Measurements from ENCODE around the gene JAGN1. TPM values are rescaled to one million over a fixed set of nuclear protein-coding genes. Genes with fewer than 3 reads are reported as not detected.
A peak's percentile ranks its signal among the peaks of the same experiment; 100 is the strongest.

JAGN1 gene
- total and polyA plus RNA-seq, 9 of the 15 experiments (the other 6 are each of a cell fraction or from before 2014, with no cell fraction given), result 31.6 to 77.8 (median 40.3) TPM

- Histone ChIP-seq H3K4me1 (replicated peaks in 1 of 2; ENCODE audit: control insufficient read depth in 2 of 2, insufficient read depth in 2 of 2, low read length in 2 of 2) (peaks cover 0 to 21% of the 10 kb centered on the region in 2 experiments; a peak in 3 of 5 replicates), H3K9me3 (replicated peaks; ENCODE audit: control insufficient read depth, insufficient read depth, low read depth, low read length) (no peaks in the 10 kb centered on the region), H3K4me2 (ENCODE audit: insufficient read depth, low read length) (no peak overlapping the region), H3K9me1 (ENCODE audit: control insufficient read depth, insufficient read depth, low read length) (no peaks in the 10 kb centered on the region), H3K36me3 (ENCODE audit: control insufficient read depth, insufficient read depth, low read length) (no peaks in the 10 kb centered on the region), H2AFZ (ENCODE audit: low read depth, low read length) (no peak overlapping the region), H3K79me2 (ENCODE audit: control insufficient read depth, insufficient read depth, low read length) (no peaks in the 10 kb centered on the region), H3K27me3 (ENCODE audit: control insufficient read depth in 2 of 2, insufficient read depth in 2 of 2, low read length in 2 of 2) (no peaks in the 10 kb centered on the region), H3K9ac (ENCODE audit: insufficient read depth in 1 of 2, low read depth in 2 of 2, low read length in 2 of 2) (no peak overlapping the region), H4K20me1 (replicated peaks; ENCODE audit: control insufficient read depth, insufficient read depth, low read length) (no peaks in the 10 kb centered on the region), H3K4me3 (no peak overlapping the region), H3K27ac (ENCODE audit: extremely low read depth, low read depth, low read length) (no peak overlapping the region)
- DNase-seq (ENCODE audit: extremely low read depth in 1 of 4, low spot score in 3 of 4) (no peak), FAIRE-seq (no peak), ATAC-seq (no peak)
- BruUV-seq (replicated peaks), result no TSS peak
- ChIA-PET POLR2A (interaction anchor here (1.0 to 1.3 kb wide), 2 partner anchors 11 to 94 kb away, joined by 3 to 5 read pairs; partner anchors contain the start of gene IL17RC), CTCF (ENCODE audit: low intra/inter-chr PET ratio) (no interaction called here)
- intact Hi-C loops (cut with micrococcal nuclease) (no loop called here), in situ Hi-C loops (cut with MboI) (no loop called here)
- TF ChIP-seq PML (IDR thresholded peaks at IDR 0.05; ENCODE audit: low read length) (no peak), MYNN (IDR thresholded peaks at IDR 0.05) (no peak), MYNN (CRISPR knock-in tag; IDR thresholded peaks at IDR 0.05) (no peak), BRF1 (IDR thresholded peaks at IDR 0.05; ENCODE audit: borderline replicate concordance, extremely low read depth, insufficient read length) (no peak), POLR2AphosphoS2 (IDR thresholded peaks at IDR 0.05; ENCODE audit: low read length) (no peak), TAF7 (tag; IDR thresholded peaks at IDR 0.05) (no peak)
- 79% methylated on average over 18 of the region's 23 CpGs for WGBS (ENCODE audit: insufficient coverage, low coverage, missing lambda C conversion rate)
Measured at GRCh38 chr3:9928158-9928557, 37.7 kb downstream of the JAGN1 start.

- Histone ChIP-seq H3K9me3 (replicated peaks; ENCODE audit: control insufficient read depth, insufficient read depth, low read depth, low read length) (no peaks in the 10 kb centered on the region), H3K4me2 (ENCODE audit: insufficient read depth, low read length) (no peak overlapping the region), H3K4me3 (no peak overlapping the region), H3K4me1 (replicated peaks in 1 of 2; ENCODE audit: control insufficient read depth in 2 of 2, insufficient read depth in 2 of 2, low read length in 2 of 2) (peaks cover 11 to 36% of the 10 kb centered on the region in 2 experiments; a peak in 4 of 5 replicates), H3K36me3 (ENCODE audit: control insufficient read depth, insufficient read depth, low read length) (peaks cover 7% of the 10 kb centered on the region), H3K79me2 (ENCODE audit: control insufficient read depth, insufficient read depth, low read length) (peaks cover 17% of the 10 kb centered on the region), H3K9me1 (ENCODE audit: control insufficient read depth, insufficient read depth, low read length) (no peaks in the 10 kb centered on the region), H2AFZ (ENCODE audit: low read depth, low read length) (no peak overlapping the region), H4K20me1 (replicated peaks; ENCODE audit: control insufficient read depth, insufficient read depth, low read length) (no peaks in the 10 kb centered on the region), H3K9ac (ENCODE audit: insufficient read depth in 1 of 2, low read depth in 2 of 2, low read length in 2 of 2) (no peak overlapping the region), H3K27me3 (ENCODE audit: control insufficient read depth in 2 of 2, insufficient read depth in 2 of 2, low read length in 2 of 2) (no peaks in the 10 kb centered on the region), H3K27ac (ENCODE audit: extremely low read depth, low read depth, low read length) (no peak overlapping the region)
- intact Hi-C loops (cut with micrococcal nuclease), result loop anchor here (5.0 to 10.0 kb wide), 5 partner anchors 69 to 294 kb away; partner anchors contain the start of gene VHL
- no peak for FAIRE-seq
- BruUV-seq (replicated peaks), result no TSS peak
- POLR2A ChIA-PET, result interaction anchor here (0.6 to 2.5 kb wide), 7 partner anchors 10 to 169 kb away, joined by 3 to 11 read pairs (median 5); partner anchors contain the start of gene IL17RC
- peak in 1 of 4 experiments; percentile 49 for DNase-seq (ENCODE audit: extremely low read depth in 1 of 4, low spot score in 3 of 4)
- ATAC-seq, result no peak
- in situ Hi-C loops (cut with MboI), result no loop called here
- CTCF ChIA-PET (ENCODE audit: low intra/inter-chr PET ratio), result no interaction called here
- WGBS (ENCODE audit: insufficient coverage, low coverage, missing lambda C conversion rate), result 89% methylated on average over 4 of the region's 4 CpGs
- TF ChIP-seq ZNF24 (IDR thresholded peaks at IDR 0.05), result 0 out of 2 replicates have a peak, but pooled peaks have one; percentile 20
- peak; percentile 40 for TF ChIP-seq ZNF280A (IDR thresholded peaks at IDR 0.05; ENCODE audit: low read depth, partially characterized antibody)
- peak; percentile 97 for TF ChIP-seq ZNF707 (CRISPR knock-in tag; conservative IDR thresholded peaks at IDR 0.05)
- peak in 1 of 2 experiments; percentile 65; a peak in 1 of 3 replicates for TF ChIP-seq CBX3 (IDR thresholded peaks at IDR 0.05; ENCODE audit: borderline replicate concordance in 1 of 2, low read length in 2 of 2)
- TF ChIP-seq MAFG (tag; conservative IDR thresholded peaks at IDR 0.05), result no peak
- no peak for TF ChIP-seq CREB3L1 (IDR thresholded peaks at IDR 0.05; ENCODE audit: borderline replicate concordance, low read depth)
- no peak for TF ChIP-seq NCOA4 (IDR thresholded peaks at IDR 0.05; ENCODE audit: partially characterized antibody)
Measured at GRCh38 chr3:9930804-9931418, 40.5 kb downstream of the JAGN1 start.

Measured in K562 (cell line).